ENCODE data around the gene CDYL2. TPM values are rescaled to one million over a fixed set of nuclear protein-coding genes. Genes with fewer than 3 reads are reported as not detected.

CDYL2 gene
- total RNA-seq, 1 donor from 2014 or later, result 4.5 TPM

DNA sequence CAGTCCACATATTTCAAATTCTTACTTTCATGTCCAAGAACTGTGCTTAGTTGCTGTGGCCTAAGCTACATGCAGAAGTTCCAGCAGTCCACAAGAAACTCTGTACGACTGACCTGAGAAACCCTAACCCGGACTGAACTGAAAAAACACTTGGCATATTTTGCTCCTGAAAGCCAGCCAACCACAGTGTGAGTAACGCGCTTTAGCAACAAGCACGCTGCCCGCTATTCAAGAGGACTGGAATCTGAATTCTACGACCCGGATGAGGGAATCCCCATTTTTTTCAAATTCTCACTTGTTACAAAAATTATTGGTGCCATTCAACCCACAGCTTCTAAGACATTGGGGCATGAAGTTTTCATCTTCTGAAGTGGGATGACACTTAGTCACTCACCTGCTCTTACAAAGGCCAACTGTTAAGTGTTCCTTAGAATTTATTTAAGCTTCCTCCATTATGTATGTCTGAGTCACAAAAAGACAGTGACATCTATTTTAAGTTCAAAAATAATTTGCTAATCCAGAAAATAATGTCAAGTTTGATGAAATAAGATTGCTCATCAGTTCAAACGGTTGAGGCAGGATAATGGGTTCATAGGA, 78.7 kb downstream of the CDYL2 start:
- H3K27ac Mint-ChIP-seq (ENCODE audit: unreplicated experiment), result no peak overlapping the region
- H3K27me3 Mint-ChIP-seq (ENCODE audit: low read depth), result peaks cover 3% of the 10 kb centered on the region
- H3K4me1 Mint-ChIP-seq, result no peaks in the 10 kb centered on the region
- no peak overlapping the region for H3K4me3 Mint-ChIP-seq
- H3K36me3 Mint-ChIP-seq (ENCODE audit: low read depth), result no peaks in the 10 kb centered on the region
- peaks cover 9% of the 10 kb centered on the region for H3K9me3 Mint-ChIP-seq
- TF ChIP-seq, protein P1, sequence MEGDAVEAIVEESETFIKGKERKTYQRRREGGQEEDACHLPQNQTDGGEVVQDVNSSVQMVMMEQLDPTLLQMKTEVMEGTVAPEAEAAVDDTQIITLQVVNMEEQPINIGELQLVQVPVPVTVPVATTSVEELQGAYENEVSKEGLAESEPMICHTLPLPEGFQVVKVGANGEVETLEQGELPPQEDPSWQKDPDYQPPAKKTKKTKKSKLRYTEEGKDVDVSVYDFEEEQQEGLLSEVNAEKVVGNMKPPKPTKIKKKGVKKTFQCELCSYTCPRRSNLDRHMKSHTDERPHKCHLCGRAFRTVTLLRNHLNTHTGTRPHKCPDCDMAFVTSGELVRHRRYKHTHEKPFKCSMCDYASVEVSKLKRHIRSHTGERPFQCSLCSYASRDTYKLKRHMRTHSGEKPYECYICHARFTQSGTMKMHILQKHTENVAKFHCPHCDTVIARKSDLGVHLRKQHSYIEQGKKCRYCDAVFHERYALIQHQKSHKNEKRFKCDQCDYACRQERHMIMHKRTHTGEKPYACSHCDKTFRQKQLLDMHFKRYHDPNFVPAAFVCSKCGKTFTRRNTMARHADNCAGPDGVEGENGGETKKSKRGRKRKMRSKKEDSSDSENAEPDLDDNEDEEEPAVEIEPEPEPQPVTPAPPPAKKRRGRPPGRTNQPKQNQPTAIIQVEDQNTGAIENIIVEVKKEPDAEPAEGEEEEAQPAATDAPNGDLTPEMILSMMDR (conservative IDR thresholded peaks at IDR 0.05), result no peak
- DNase-seq (ENCODE audit: low read depth, low spot score), result no peak

DNA sequence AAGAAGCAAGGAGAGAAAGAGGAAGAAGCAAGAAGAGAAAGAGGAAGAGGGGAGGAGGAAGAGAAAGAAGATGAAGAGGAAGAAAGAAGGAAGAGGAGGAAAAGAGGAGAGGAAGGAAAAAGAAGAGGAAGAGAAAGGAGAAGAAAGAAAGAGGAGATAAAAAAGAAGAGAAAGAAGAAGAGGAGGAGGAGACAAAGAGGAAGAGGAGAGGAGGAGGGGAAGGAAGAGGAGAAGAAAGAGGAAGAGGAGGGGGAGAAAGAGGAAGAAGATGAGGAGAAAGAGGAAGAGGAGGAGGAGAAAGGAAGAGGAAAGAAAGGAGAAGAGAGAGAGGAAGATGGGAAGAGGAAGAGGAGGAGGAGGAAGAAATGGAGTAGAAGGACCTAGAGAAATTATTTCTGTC, 80.4 kb downstream of the CDYL2 start:
- Mint-ChIP-seq H3K4me1 (no peaks in the 10 kb centered on the region), H3K27ac (ENCODE audit: unreplicated experiment) (no peak overlapping the region), H3K9me3 (peaks cover 8% of the 10 kb centered on the region), H3K27me3 (ENCODE audit: low read depth) (peaks cover 3% of the 10 kb centered on the region), H3K4me3 (no peak overlapping the region), H3K36me3 (ENCODE audit: low read depth) (no peaks in the 10 kb centered on the region)
- TF ChIP-seq, protein P1 (conservative IDR thresholded peaks at IDR 0.05), result no peak
- DNase-seq (ENCODE audit: low read depth, low spot score), result no peak

DNA sequence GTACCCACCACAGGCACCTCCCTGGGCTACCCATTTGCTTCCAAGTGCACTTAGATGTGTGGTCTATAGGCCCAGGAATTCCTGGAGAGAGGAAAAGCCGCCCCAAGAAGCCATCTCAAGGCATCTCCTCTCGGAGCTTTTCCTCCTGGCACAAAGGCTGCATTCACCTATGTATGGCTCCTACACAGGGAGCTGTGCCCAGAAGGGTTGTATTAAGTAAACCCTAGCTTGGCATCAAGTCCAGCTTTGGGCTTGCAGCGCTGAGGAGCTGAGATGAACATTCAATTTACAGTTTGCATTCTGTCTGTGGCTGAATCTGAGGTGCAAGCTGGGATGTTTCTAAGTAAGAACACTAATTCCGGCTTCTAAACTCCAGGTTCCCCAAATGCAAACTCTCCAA, 81.3 kb downstream of the CDYL2 start:
- Mint-ChIP-seq H3K27me3 (ENCODE audit: low read depth) (peaks cover 3% of the 10 kb centered on the region), H3K36me3 (ENCODE audit: low read depth) (no peaks in the 10 kb centered on the region), H3K9me3 (peaks cover 8% of the 10 kb centered on the region), H3K27ac (ENCODE audit: unreplicated experiment) (no peak overlapping the region), H3K4me3 (no peak overlapping the region), H3K4me1 (no peaks in the 10 kb centered on the region)
- TF ChIP-seq, protein P1 (conservative IDR thresholded peaks at IDR 0.05), result no peak
- no peak for DNase-seq (ENCODE audit: low read depth, low spot score)

DNA sequence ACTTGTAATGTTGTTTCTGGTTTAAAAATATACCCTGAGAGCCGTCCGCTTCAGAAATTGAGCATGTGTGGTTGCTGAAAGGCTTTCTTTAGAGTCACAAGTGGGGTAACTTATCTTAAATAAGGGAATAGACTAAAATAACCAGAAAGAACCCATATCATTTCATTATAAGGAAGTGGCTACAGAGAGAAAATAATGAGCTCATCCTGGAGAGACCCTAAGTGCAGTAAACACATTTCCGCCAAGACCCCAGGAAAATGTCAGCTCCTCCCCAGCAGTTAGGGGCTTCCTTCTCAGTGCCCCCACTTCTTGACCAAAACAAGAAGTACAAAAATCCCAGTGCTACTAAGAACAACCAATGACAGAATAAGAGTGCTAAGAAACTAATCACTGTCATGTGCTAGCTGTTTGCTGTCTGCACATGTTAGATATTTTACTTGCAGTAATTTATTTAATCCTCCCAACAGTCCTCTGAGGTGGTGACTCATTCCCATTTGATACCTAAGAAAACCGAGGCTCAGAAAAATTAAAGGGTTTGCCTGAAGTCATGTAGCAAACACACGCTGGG, 83.5 kb downstream of the CDYL2 start:
- peaks cover 6% of the 10 kb centered on the region for H3K9me3 Mint-ChIP-seq
- H3K36me3 Mint-ChIP-seq (ENCODE audit: low read depth), result no peaks in the 10 kb centered on the region
- peaks cover 3% of the 10 kb centered on the region for H3K27me3 Mint-ChIP-seq (ENCODE audit: low read depth)
- H3K27ac Mint-ChIP-seq (ENCODE audit: unreplicated experiment), result no peak overlapping the region
- DNase-seq (ENCODE audit: low read depth, low spot score), result no peak
- no peaks in the 10 kb centered on the region for H3K4me1 Mint-ChIP-seq
- TF ChIP-seq, protein P1 (conservative IDR thresholded peaks at IDR 0.05), result no peak
- H3K4me3 Mint-ChIP-seq, result no peak overlapping the region

DNA sequence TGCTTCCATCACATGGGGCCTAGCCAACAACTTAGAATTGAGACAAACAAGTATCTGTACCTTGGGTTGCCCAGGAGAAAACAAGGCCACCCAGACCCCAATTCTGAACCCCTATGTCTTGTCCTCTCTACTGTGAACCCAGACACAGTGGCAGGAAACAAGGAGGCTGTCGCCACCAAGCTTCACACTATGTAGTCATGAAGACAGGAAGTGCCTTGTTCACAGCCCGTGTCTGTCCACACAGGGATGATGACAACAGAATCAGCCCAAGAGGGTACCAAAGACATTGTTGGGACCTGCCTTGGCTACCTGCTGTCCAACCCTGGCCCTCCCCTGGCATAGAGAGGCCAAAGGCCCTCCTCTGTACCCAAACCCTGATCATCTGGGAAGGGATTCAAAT, 84.8 kb downstream of the CDYL2 start:
- Mint-ChIP-seq H3K36me3 (ENCODE audit: low read depth) (no peaks in the 10 kb centered on the region), H3K4me3 (no peak overlapping the region), H3K27ac (ENCODE audit: unreplicated experiment) (no peak overlapping the region), H3K4me1 (no peaks in the 10 kb centered on the region), H3K9me3 (peaks cover 3% of the 10 kb centered on the region), H3K27me3 (ENCODE audit: low read depth) (no peaks in the 10 kb centered on the region)
- no peak for DNase-seq (ENCODE audit: low read depth, low spot score)
- TF ChIP-seq, protein P1 (conservative IDR thresholded peaks at IDR 0.05), result no peak

Data from neural crest cell (in vitro differentiated cells).